Testis (tissue), 3 donors: ENCODE data around the gene ZNF804A. TPM values are rescaled to one million over a fixed set of nuclear protein-coding genes. Genes with fewer than 3 reads are reported as not detected.

Experiments
- DNase-seq: peaks from one replicate; pipeline ENCODE4 v3.0.0-alpha.2; 2019
- H3K27ac ChIP-seq, 2 donors: fragments of 200-600 bp; sonication (generic); one replicate each; pipeline ENCODE4 v1.5.1; 2019
- H3K27me3 ChIP-seq: fragments of 200-600 bp; sonication (generic); one replicate; pipeline ENCODE4 v1.5.1; 2019
- H3K36me3 ChIP-seq: fragments of 200-600 bp; sonication (generic); one replicate; pipeline ENCODE4 v1.5.1; 2017; ENCODE audit warnings: low read depth; ENCODE audit errors: missing control alignments
- H3K4me1 ChIP-seq: fragments of 200-600 bp; sonication (generic); one replicate; pipeline ENCODE4 v1.5.1; 2019
- H3K4me3 ChIP-seq, 2 donors: fragments of 200-600 bp; sonication (generic); one replicate each; pipeline ENCODE4 v1.5.1; 2017 to 2019
- H3K9me3 ChIP-seq: fragments of 200-600 bp; sonication (generic); one replicate; pipeline ENCODE4 v1.5.1; 2017
- CTCF ChIP-seq, 3 experiments: fragments of 450-650 bp in 2 of 3; fragments of 200-600 bp in 1 of 3; sonication (generic) in 1 of 3; IDR thresholded peaks; one replicate each; pipeline ENCODE4 v1.5.1; 2016 to 2019; ENCODE audit warnings: antibody characterized with exemption in 3 of 3, mild to moderate bottlenecking in 2 of 3, moderate library complexity in 1 of 3
- POLR2A ChIP-seq: fragments of 450-650 bp; IDR thresholded peaks from one replicate; pipeline ENCODE4 v1.6.1; 2017; ENCODE audit warnings: antibody characterized with exemption, mild to moderate bottlenecking, moderate library complexity
- WGBS, 2 donors: methylation state at CpG; one replicate each; pipeline ENCODE4 v1.1.5; 2018; 5-methylcytosine and 5-hydroxymethylcytosine counted together
- intact Hi-C: fragments of 100-400 bp; cut with DNase I; formaldehyde crosslinking; loops from one replicate; pipeline ENCODE4 v1.15.1; 2023; ENCODE audit warnings: low total_unique reads
- polyA plus RNA-seq: library from polyadenylated mRNA; stranded (reverse); fragments of 350-450 nt; fragmentation: Illumina TruSeq; extraction: RNeasy Lipid Tissue Mini Kit (QIAGEN cat#74804); gene quantifications from one replicate; pipeline ENCODE4 v1.2.3, GENCODE V29; 2014; ENCODE audit warnings: low read depth, low replicate concordance; ENCODE audit not compliant: insufficient read depth
- total RNA-seq, 2 donors: library from RNA; depleted of rRNA; stranded (reverse); fragments of >200 nt; gene quantifications; one replicate each; pipeline ENCODE4 v1.2.3, GENCODE V29; 2016

Gene ZNF804A
- total and polyA plus RNA-seq, 3 donors from 2014 or later = 0.50 to 0.63 TPM; not detected in 1

GRCh38 chr2:184904991-184905390, 306.7 kb downstream of the ZNF804A start:
- Histone ChIP-seq H3K36me3 (no peaks in the 10 kb centered on the region), H3K4me1 (no peaks in the 10 kb centered on the region), H3K4me3 (no peak overlapping the region), H3K9me3 (no peaks in the 10 kb centered on the region), H3K27ac (no peak overlapping the region), H3K27me3 (no peaks in the 10 kb centered on the region)
- 90 to 96% methylated on average over 1 of the region's 1 CpG for WGBS, 2 donors
- TF ChIP-seq CTCF (IDR thresholded peaks at IDR 0.05) (no peak), POLR2A (no peak)
- DNase-seq = no peak
- intact Hi-C loops = no loop called here

- Histone ChIP-seq H3K27me3 (no peaks in the 10 kb centered on the region), H3K9me3 (no peaks in the 10 kb centered on the region), H3K27ac (no peak overlapping the region), H3K4me3 (no peak overlapping the region), H3K36me3 (no peaks in the 10 kb centered on the region), H3K4me1 (no peaks in the 10 kb centered on the region)
- intact Hi-C loops = no loop called here
- WGBS, 2 donors = 91 to 96% methylated on average over 4 of the region's 4 CpGs
- no peak for DNase-seq
- TF ChIP-seq POLR2A (no peak), CTCF (IDR thresholded peaks at IDR 0.05) (no peak)
Observed at GRCh38 chr2:184906160-184906559, 307.8 kb downstream of the ZNF804A start.

- no peak for TF ChIP-seq CTCF (IDR thresholded peaks at IDR 0.05)
- no peak for TF ChIP-seq POLR2A
- no peak for DNase-seq
- no peak overlapping the region for H3K4me3 ChIP-seq
- no peaks in the 10 kb centered on the region for H3K27me3 ChIP-seq
- H3K27ac ChIP-seq = no peak overlapping the region
- WGBS, 2 donors = 92 to 100% methylated on average over 1 of the region's 1 CpG
- intact Hi-C loops = no loop called here
- H3K9me3 ChIP-seq = no peaks in the 10 kb centered on the region
- H3K36me3 ChIP-seq = no peaks in the 10 kb centered on the region
- no peaks in the 10 kb centered on the region for H3K4me1 ChIP-seq
Observed at GRCh38 chr2:184906709-184907108, 308.4 kb downstream of the ZNF804A start.

GRCh38 chr2:184908966-184909365, 310.6 kb downstream of the ZNF804A start:
- H3K27me3 ChIP-seq = no peaks in the 10 kb centered on the region
- DNase-seq = no peak
- WGBS, 2 donors = 35 to 50% methylated on average over 1 of the region's 1 CpG
- H3K9me3 ChIP-seq = no peaks in the 10 kb centered on the region
- H3K4me3 ChIP-seq = no peak overlapping the region
- no peak for TF ChIP-seq POLR2A
- no peak for TF ChIP-seq CTCF (IDR thresholded peaks at IDR 0.05)
- intact Hi-C loops = no loop called here
- no peaks in the 10 kb centered on the region for H3K4me1 ChIP-seq
- no peaks in the 10 kb centered on the region for H3K36me3 ChIP-seq
- no peak overlapping the region for H3K27ac ChIP-seq

- intact Hi-C loops = no loop called here
- no peak overlapping the region for H3K27ac ChIP-seq
- WGBS, 2 donors = 50 to 81% methylated on average over 3 of the region's 3 CpGs
- no peaks in the 10 kb centered on the region for H3K4me1 ChIP-seq
- no peaks in the 10 kb centered on the region for H3K9me3 ChIP-seq
- DNase-seq = no peak
- TF ChIP-seq CTCF (IDR thresholded peaks at IDR 0.05) (no peak), POLR2A (no peak)
- no peaks in the 10 kb centered on the region for H3K27me3 ChIP-seq
- H3K4me3 ChIP-seq = no peak overlapping the region
- no peaks in the 10 kb centered on the region for H3K36me3 ChIP-seq
Observed at GRCh38 chr2:184920451-184920965, 322.2 kb downstream of the ZNF804A start.
